HG03460 (cell line): Measurements from ENCODE around the gene KLHL14.
"Not testable (repeated sequence)": the region's sequence is repeated elsewhere in the genome, so short reads cannot be mapped to it uniquely, and the experiment has no call there.

Experiments
- ATAC-seq: cut with Tn5 transposase; IDR thresholded peaks from one replicate; pipeline ENCODE4 v1.9.1; 2021; ENCODE audit not compliant: unreplicated experiment

KLHL14 gene

DNA sequence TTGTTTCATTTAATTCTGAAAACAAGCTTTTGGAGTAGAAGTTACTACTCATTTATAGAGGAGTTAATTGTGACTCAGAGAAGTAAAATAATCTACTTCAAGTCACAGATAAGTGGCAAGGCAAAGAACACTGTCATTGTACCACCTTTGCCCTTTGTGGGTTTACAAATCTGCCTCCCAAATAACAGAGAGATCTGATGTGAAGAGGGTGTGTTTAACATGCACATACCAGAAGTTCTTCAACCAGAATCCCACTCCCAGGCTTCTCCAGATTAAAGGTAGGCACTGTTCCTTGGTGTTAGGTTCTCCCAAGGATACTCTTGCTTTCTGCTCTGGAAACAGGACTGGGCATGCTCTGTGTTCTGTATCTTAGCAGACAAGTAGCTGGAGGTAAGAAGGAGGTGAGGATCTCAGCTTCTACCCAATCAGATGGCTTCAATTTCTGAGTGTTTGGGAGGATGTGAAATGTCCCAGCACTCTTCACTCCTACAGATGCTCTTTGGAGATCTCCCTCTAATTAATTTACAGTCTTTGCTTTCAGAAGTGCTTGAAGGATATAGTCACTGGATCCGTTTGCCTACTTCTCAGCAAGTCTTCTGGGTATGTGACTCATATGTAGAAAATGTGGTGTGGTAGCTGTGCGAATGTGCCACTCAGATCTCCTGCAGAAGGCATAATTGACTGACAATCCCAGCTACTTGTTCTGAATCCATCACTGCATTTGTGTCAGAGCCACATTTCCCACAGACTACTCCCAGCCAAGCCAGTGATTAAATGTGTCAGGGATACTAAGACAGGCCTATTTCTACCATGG, 111.1 kb downstream of the KLHL14 start:
- no peak for ATAC-seq

- not testable (repeated sequence) for ATAC-seq
These were observed 118.3 kb downstream of the KLHL14 start for GRCh38 chr18:32654507-32654906.

GRCh38 chr18:32637659-32638058, 135.2 kb downstream of the KLHL14 start:
- ATAC-seq = not testable (repeated sequence)

- no peak for ATAC-seq
These were observed 135.6 kb downstream of the KLHL14 start for GRCh38 chr18:32637226-32637625.

DNA sequence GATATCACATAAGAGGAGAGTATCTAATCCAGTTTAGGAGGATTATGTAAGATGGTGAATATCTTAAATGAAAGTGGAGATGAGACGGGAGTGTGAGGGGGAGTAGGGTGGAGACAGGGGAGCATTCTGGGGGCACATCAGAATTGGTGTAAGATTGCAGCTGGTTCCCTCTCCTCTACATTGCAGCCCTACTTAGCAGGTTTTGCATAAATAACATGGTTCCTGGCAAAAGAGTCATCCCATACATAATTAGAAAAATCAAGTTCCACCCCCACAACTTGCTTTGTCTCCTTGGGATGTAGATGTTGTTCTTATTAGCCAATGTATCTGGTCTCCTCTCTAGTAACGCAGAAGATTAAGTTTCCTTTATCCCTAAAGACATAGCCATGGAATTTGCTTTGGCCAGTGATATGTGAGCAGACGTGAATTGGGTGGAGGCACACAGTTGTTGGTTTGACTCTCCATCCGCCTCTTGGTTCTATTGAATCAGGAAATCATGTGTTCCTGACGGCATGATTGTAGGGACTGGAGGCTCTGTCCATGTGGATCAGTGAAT, 137.9 kb downstream of the KLHL14 start:
- no peak for ATAC-seq

DNA sequence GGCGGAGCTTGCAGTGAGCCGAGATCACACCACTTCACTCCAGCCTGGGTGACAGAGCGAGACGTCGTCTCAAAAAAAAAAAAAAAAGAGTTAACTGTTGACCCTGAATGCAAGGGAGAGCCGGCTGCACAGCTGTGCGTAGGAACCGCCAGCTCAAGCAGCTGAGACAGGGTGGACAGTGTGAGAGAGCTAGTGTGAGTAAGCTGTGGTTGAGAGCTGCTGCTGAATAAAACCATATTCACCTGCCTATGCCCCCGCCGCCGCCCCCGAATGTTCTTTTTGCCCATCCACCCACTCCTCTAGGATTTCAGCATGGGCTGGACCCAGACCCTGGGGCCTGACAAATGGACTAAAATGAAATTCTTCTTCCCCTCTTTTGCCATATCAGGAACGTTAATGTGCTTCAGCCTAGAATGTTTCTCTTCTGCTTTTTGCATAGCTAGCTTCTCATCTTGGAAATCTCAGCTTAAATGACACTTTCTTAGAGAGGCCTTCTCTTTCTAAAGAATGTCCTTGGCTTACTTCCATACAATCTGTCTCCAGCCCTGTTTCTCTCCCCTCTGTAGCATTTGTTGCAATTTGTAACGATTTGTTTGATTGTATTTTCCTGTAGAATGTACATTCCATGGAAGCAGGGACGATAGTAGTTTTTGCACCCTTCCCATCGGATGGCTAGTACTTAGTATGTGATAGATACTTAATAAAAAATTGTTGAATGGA, 142.7 kb downstream of the KLHL14 start:
- ATAC-seq = no peak

GRCh38 chr18:32629292-32629691, 143.5 kb downstream of the KLHL14 start:
- no peak for ATAC-seq

- ATAC-seq = no peak
These were observed 148.6 kb downstream of the KLHL14 start for GRCh38 chr18:32624182-32624723.

DNA sequence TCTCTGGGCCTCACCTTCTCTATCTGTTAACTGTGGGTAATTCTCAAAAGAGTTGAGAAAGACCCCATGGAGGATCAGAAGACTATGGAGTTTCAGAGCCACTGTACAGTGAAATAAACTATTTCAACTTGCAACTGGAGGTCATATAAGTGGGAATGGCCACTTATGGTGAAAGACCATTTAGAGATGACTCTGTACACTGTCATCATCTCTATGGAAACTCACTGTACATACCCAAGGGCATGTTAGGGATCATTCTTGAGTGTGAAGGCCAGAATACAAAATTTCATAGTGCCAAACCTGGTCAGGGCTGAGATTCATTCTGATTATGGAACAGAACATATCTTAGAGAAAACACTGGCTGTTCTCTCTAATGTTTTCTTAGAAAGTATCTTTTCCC, 149.3 kb downstream of the KLHL14 start:
- ATAC-seq = no peak
